Body of pancreas (tissue), 4 donors: Measurements from ENCODE around the gene ABR.

Experiments used
- POLR2A ChIP-seq, 3 donors: fragments of 450-650 bp; IDR thresholded peaks; one replicate each; pipeline ENCODE4 v1.6.1; 2016; ENCODE audit warnings: antibody characterized with exemption in 3 of 3, mild to moderate bottlenecking in 2 of 3
- TF ChIP-seq, protein P1 (sequence below), 7 experiments: fragments of 450-650 bp in 4 of 7; fragments of 200-600 bp in 3 of 7; sonication (generic) in 3 of 7; IDR thresholded peaks; one replicate each; pipeline ENCODE4 v1.5.1; 2016 to 2019; ENCODE audit warnings: antibody characterized with exemption in 7 of 7

DNA sequence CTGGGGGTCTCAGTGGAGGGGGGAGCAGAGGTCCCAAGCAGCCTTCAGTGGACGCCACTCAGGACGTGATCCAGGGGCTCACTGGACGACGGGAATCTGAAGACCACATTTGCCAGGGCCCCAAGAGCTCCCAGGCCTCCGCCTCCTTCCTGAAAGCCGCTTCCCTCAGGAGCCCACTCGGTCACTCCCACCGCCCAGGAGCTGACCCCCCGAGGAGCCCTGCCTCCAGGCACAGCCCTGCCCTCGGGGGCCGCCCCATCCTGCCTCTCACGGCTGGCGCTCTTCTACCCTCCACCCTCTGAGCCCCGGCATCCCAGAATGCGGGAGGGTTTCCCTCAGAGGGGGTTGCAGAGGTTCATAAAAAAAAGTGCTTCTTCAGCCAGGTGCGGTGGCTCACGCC lies 158.6 kb downstream of the ABR start:
- TF ChIP-seq, protein P1, sequence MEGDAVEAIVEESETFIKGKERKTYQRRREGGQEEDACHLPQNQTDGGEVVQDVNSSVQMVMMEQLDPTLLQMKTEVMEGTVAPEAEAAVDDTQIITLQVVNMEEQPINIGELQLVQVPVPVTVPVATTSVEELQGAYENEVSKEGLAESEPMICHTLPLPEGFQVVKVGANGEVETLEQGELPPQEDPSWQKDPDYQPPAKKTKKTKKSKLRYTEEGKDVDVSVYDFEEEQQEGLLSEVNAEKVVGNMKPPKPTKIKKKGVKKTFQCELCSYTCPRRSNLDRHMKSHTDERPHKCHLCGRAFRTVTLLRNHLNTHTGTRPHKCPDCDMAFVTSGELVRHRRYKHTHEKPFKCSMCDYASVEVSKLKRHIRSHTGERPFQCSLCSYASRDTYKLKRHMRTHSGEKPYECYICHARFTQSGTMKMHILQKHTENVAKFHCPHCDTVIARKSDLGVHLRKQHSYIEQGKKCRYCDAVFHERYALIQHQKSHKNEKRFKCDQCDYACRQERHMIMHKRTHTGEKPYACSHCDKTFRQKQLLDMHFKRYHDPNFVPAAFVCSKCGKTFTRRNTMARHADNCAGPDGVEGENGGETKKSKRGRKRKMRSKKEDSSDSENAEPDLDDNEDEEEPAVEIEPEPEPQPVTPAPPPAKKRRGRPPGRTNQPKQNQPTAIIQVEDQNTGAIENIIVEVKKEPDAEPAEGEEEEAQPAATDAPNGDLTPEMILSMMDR (IDR thresholded peaks at IDR 0.05), result no peak
- TF ChIP-seq POLR2A (IDR thresholded peaks at IDR 0.05), result no peak
